GM13977 (cell line): Measurements from ENCODE around the gene DAD1.
"Not testable (repeated sequence)": the region's sequence is repeated elsewhere in the genome, so short reads cannot be mapped to it uniquely, and the experiment has no call there.

Experiments used
- DNase-seq: peaks from one replicate; pipeline ENCODE4 v3.0.0; 2012; ENCODE audit warnings: low spot score
- CTCF ChIP-seq: IDR thresholded peaks from 2 replicates; pipeline ENCODE4 v1.5.1; 2012; ENCODE audit warnings: mild to moderate bottlenecking, control low read depth; ENCODE audit not compliant: insufficient read depth; ENCODE audit errors: extremely low read depth, missing control alignments
- in situ Hi-C: fragments of 300-500 bp; cut with MboI; formaldehyde crosslinking; loops from one replicate; pipeline ENCODE4 v1.12.0; 2022; ENCODE audit warnings: low sequenced_read_pairs, low pct_unique_long_range_greater_than_20kb, mixed read lengths, inconsistent platforms; ENCODE audit not compliant: unreplicated experiment

The DAD1 gene

GRCh38 chr14:22594156-22594716, 5.2 kb upstream of the DAD1 start:
- TF ChIP-seq CTCF = no peak
- in situ Hi-C loops = loop anchor here (10.0 to 25.0 kb wide), 2 partner anchors 51 to 268 kb away; partner anchors contain the start of genes LRP10 and OR6J1
- DNase-seq = no peak

GRCh38 chr14:22593601-22594000, 4.6 kb upstream of the DAD1 start:
- DNase-seq = no peak
- in situ Hi-C loops = loop anchor here (10.0 to 25.0 kb wide), 2 partner anchors 51 to 269 kb away; partner anchors contain the start of genes LRP10 and OR6J1
- no peak for TF ChIP-seq CTCF

GRCh38 chr14:22593189-22593588, 4.2 kb upstream of the DAD1 start:
- in situ Hi-C loops = loop anchor here (10.0 to 25.0 kb wide), 2 partner anchors 52 to 269 kb away; partner anchors contain the start of genes LRP10 and OR6J1
- no peak for TF ChIP-seq CTCF
- no peak for DNase-seq

GRCh38 chr14:22588526-22589095, 413 bp downstream of the DAD1 start:
- no peak for DNase-seq
- in situ Hi-C loops = loop anchor here (25.0 kb wide), 1 partner anchor 274 kb away; the partner anchor contains the start of gene LRP10
- no peak for TF ChIP-seq CTCF

GRCh38 chr14:22587677-22588422, 1.2 kb downstream of the DAD1 start:
- not testable (repeated sequence) for DNase-seq
- in situ Hi-C loops = loop anchor here (25.0 kb wide), 1 partner anchor 274 kb away; the partner anchor contains the start of gene LRP10

- DNase-seq = no peak
- TF ChIP-seq CTCF = no peak
- in situ Hi-C loops = loop anchor here (25.0 kb wide), 1 partner anchor 275 kb away; the partner anchor contains the start of gene LRP10
These were observed 1.8 kb downstream of the DAD1 start for GRCh38 chr14:22587247-22587646.

GRCh38 chr14:22583994-22584393, 5.0 kb downstream of the DAD1 start:
- DNase-seq = no peak
- in situ Hi-C loops = loop anchor here (25.0 kb wide), 1 partner anchor 278 kb away; the partner anchor contains the start of gene LRP10
- no peak for TF ChIP-seq CTCF
